Measurements from ENCODE around the gene CDH4.

CDH4 gene

GRCh38 chr20:61829526-61829925 is 577.5 kb downstream of the CDH4 start:
- Histone ChIP-seq H3K4me1 (ENCODE audit: control insufficient read depth, insufficient read depth, low read length) (no peaks in the 10 kb centered on the region), H3K9me3 (ENCODE audit: control insufficient read depth, insufficient read depth, low read length) (peaks cover 5% of the 10 kb centered on the region), H3K27me3 (ENCODE audit: control insufficient read depth, insufficient read depth, low read length) (no peaks in the 10 kb centered on the region), H3K36me3 (ENCODE audit: control insufficient read depth, insufficient read depth, low read length) (no peaks in the 10 kb centered on the region), H3K9ac (ENCODE audit: low read depth, low read length) (no peak overlapping the region), H3K4me3 (ENCODE audit: low read depth, low read length) (no peak overlapping the region)

GRCh38 chr20:61830241-61830930 is 578.3 kb downstream of the CDH4 start:
- H3K27me3 ChIP-seq (ENCODE audit: control insufficient read depth, insufficient read depth, low read length): no peaks in the 10 kb centered on the region
- peaks cover 5% of the 10 kb centered on the region for H3K9me3 ChIP-seq (ENCODE audit: control insufficient read depth, insufficient read depth, low read length)
- no peak overlapping the region for H3K4me3 ChIP-seq (ENCODE audit: low read depth, low read length)
- no peaks in the 10 kb centered on the region for H3K4me1 ChIP-seq (ENCODE audit: control insufficient read depth, insufficient read depth, low read length)
- no peaks in the 10 kb centered on the region for H3K36me3 ChIP-seq (ENCODE audit: control insufficient read depth, insufficient read depth, low read length)
- H3K9ac ChIP-seq (ENCODE audit: low read depth, low read length): no peak overlapping the region

- Histone ChIP-seq H3K27me3 (ENCODE audit: control insufficient read depth, insufficient read depth, low read length) (no peaks in the 10 kb centered on the region), H3K9ac (ENCODE audit: low read depth, low read length) (no peak overlapping the region), H3K4me1 (ENCODE audit: control insufficient read depth, insufficient read depth, low read length) (no peaks in the 10 kb centered on the region), H3K9me3 (ENCODE audit: control insufficient read depth, insufficient read depth, low read length) (peaks cover 5% of the 10 kb centered on the region), H3K4me3 (ENCODE audit: low read depth, low read length) (no peak overlapping the region), H3K36me3 (ENCODE audit: control insufficient read depth, insufficient read depth, low read length) (no peaks in the 10 kb centered on the region)
These were observed 578.9 kb downstream of the CDH4 start for GRCh38 chr20:61830991-61831390.

- no peaks in the 10 kb centered on the region for H3K36me3 ChIP-seq (ENCODE audit: control insufficient read depth, insufficient read depth, low read length)
- no peaks in the 10 kb centered on the region for H3K27me3 ChIP-seq (ENCODE audit: control insufficient read depth, insufficient read depth, low read length)
These were observed 580.1 kb downstream of the CDH4 start for GRCh38 chr20:61832181-61832580.

GRCh38 chr20:61833807-61834610 is 581.9 kb downstream of the CDH4 start:
- no peak overlapping the region for H3K4me3 ChIP-seq (ENCODE audit: low read depth, low read length)
- no peaks in the 10 kb centered on the region for H3K9me3 ChIP-seq (ENCODE audit: control insufficient read depth, insufficient read depth, low read length)
- H3K9ac ChIP-seq (ENCODE audit: low read depth, low read length): no peak overlapping the region
- H3K36me3 ChIP-seq (ENCODE audit: control insufficient read depth, insufficient read depth, low read length): no peaks in the 10 kb centered on the region
- H3K27me3 ChIP-seq (ENCODE audit: control insufficient read depth, insufficient read depth, low read length): no peaks in the 10 kb centered on the region
- H3K4me1 ChIP-seq (ENCODE audit: control insufficient read depth, insufficient read depth, low read length): no peaks in the 10 kb centered on the region

More at GRCh38 chr20:61832181-61832580, 580.1 kb downstream of the CDH4 start:
- Histone ChIP-seq H3K9me3 (ENCODE audit: control insufficient read depth, insufficient read depth, low read length) (peaks cover 5% of the 10 kb centered on the region), H3K9ac (ENCODE audit: low read depth, low read length) (no peak overlapping the region), H3K4me3 (ENCODE audit: low read depth, low read length) (no peak overlapping the region), H3K4me1 (ENCODE audit: control insufficient read depth, insufficient read depth, low read length) (no peaks in the 10 kb centered on the region)

GRCh38 chr20:61835301-61835700 is 583.2 kb downstream of the CDH4 start:
- H3K9ac ChIP-seq (ENCODE audit: low read depth, low read length): no peak overlapping the region
- no peaks in the 10 kb centered on the region for H3K36me3 ChIP-seq (ENCODE audit: control insufficient read depth, insufficient read depth, low read length)
- no peak overlapping the region for H3K4me3 ChIP-seq (ENCODE audit: low read depth, low read length)
- no peaks in the 10 kb centered on the region for H3K9me3 ChIP-seq (ENCODE audit: control insufficient read depth, insufficient read depth, low read length)
- no peaks in the 10 kb centered on the region for H3K4me1 ChIP-seq (ENCODE audit: control insufficient read depth, insufficient read depth, low read length)
- no peaks in the 10 kb centered on the region for H3K27me3 ChIP-seq (ENCODE audit: control insufficient read depth, insufficient read depth, low read length)

- no peak overlapping the region for H3K9ac ChIP-seq (ENCODE audit: low read depth, low read length)
- H3K4me3 ChIP-seq (ENCODE audit: low read depth, low read length): no peak overlapping the region
- H3K9me3 ChIP-seq (ENCODE audit: control insufficient read depth, insufficient read depth, low read length): no peaks in the 10 kb centered on the region
- H3K27me3 ChIP-seq (ENCODE audit: control insufficient read depth, insufficient read depth, low read length): no peaks in the 10 kb centered on the region
- H3K36me3 ChIP-seq (ENCODE audit: control insufficient read depth, insufficient read depth, low read length): no peaks in the 10 kb centered on the region
- H3K4me1 ChIP-seq (ENCODE audit: control insufficient read depth, insufficient read depth, low read length): no peaks in the 10 kb centered on the region
These were observed 583.8 kb downstream of the CDH4 start for GRCh38 chr20:61835791-61836350.

- no peaks in the 10 kb centered on the region for H3K4me1 ChIP-seq (ENCODE audit: control insufficient read depth, insufficient read depth, low read length)
- no peaks in the 10 kb centered on the region for H3K36me3 ChIP-seq (ENCODE audit: control insufficient read depth, insufficient read depth, low read length)
- no peak overlapping the region for H3K9ac ChIP-seq (ENCODE audit: low read depth, low read length)
- no peaks in the 10 kb centered on the region for H3K27me3 ChIP-seq (ENCODE audit: control insufficient read depth, insufficient read depth, low read length)
- H3K4me3 ChIP-seq (ENCODE audit: low read depth, low read length): no peak overlapping the region
- no peaks in the 10 kb centered on the region for H3K9me3 ChIP-seq (ENCODE audit: control insufficient read depth, insufficient read depth, low read length)
These were observed 585.1 kb downstream of the CDH4 start for GRCh38 chr20:61837200-61837599.

GRCh38 chr20:61839223-61839911 is 587.3 kb downstream of the CDH4 start:
- Histone ChIP-seq H3K36me3 (ENCODE audit: control insufficient read depth, insufficient read depth, low read length) (no peaks in the 10 kb centered on the region), H3K9ac (ENCODE audit: low read depth, low read length) (no peak overlapping the region), H3K4me1 (ENCODE audit: control insufficient read depth, insufficient read depth, low read length) (no peaks in the 10 kb centered on the region), H3K4me3 (ENCODE audit: low read depth, low read length) (no peak overlapping the region), H3K9me3 (ENCODE audit: control insufficient read depth, insufficient read depth, low read length) (no peaks in the 10 kb centered on the region), H3K27me3 (ENCODE audit: control insufficient read depth, insufficient read depth, low read length) (no peaks in the 10 kb centered on the region)

- Histone ChIP-seq H3K4me3 (ENCODE audit: low read depth, low read length) (no peak overlapping the region), H3K36me3 (ENCODE audit: control insufficient read depth, insufficient read depth, low read length) (no peaks in the 10 kb centered on the region), H3K4me1 (ENCODE audit: control insufficient read depth, insufficient read depth, low read length) (no peaks in the 10 kb centered on the region), H3K9me3 (ENCODE audit: control insufficient read depth, insufficient read depth, low read length) (no peaks in the 10 kb centered on the region), H3K27me3 (ENCODE audit: control insufficient read depth, insufficient read depth, low read length) (no peaks in the 10 kb centered on the region), H3K9ac (ENCODE audit: low read depth, low read length) (no peak overlapping the region)
These were observed 588.1 kb downstream of the CDH4 start for GRCh38 chr20:61839912-61840778.
